Stimulated activated CD8-positive, alpha-beta memory T cell treated with anti-CD3 and anti-CD28 coated beads, Interleukin-7, amount 100 ng/mL, for 48 hours (primary cell): ENCODE data around the gene NAT8L.

Source experiments
- DNase-seq, 2 donors: peaks; one replicate each; pipeline ENCODE4 v3.0.0-alpha.2; 2020; ENCODE audit warnings: low read depth in 1 of 2; ENCODE audit errors: extremely low read depth in 1 of 2

Gene NAT8L

GRCh38 chr4:2074588-2074987, 15.5 kb downstream of the NAT8L start:
- DNase-seq = no peak

- DNase-seq = no peak
These were observed 16.3 kb downstream of the NAT8L start for GRCh38 chr4:2075171-2075986.

GRCh38 chr4:2075987-2076907, 17.1 kb downstream of the NAT8L start:
- no peak for DNase-seq

GRCh38 chr4:2076908-2077536, 17.9 kb downstream of the NAT8L start:
- no peak for DNase-seq

- DNase-seq = no peak
These were observed 18.7 kb downstream of the NAT8L start for GRCh38 chr4:2077537-2078460.

GRCh38 chr4:2078584-2078983, 19.5 kb downstream of the NAT8L start:
- DNase-seq = no peak

- no peak for DNase-seq
These were observed 19.9 kb downstream of the NAT8L start for GRCh38 chr4:2079006-2079405.

GRCh38 chr4:2079926-2080325, 20.8 kb downstream of the NAT8L start:
- no peak for DNase-seq

GRCh38 chr4:2080429-2081300, 21.5 kb downstream of the NAT8L start:
- no peak for DNase-seq

GRCh38 chr4:2081540-2081939, 22.4 kb downstream of the NAT8L start:
- DNase-seq = no peak

- no peak for DNase-seq
These were observed 23.0 kb downstream of the NAT8L start for GRCh38 chr4:2082118-2082517.

- no peak for DNase-seq
These were observed 23.5 kb downstream of the NAT8L start for GRCh38 chr4:2082627-2083026.

- no peak for DNase-seq
These were observed 24.1 kb downstream of the NAT8L start for GRCh38 chr4:2083116-2083825.

- DNase-seq = no peak
These were observed 24.7 kb downstream of the NAT8L start for GRCh38 chr4:2083826-2084160.

GRCh38 chr4:2084316-2084715, 25.2 kb downstream of the NAT8L start:
- DNase-seq = no peak

GRCh38 chr4:2085496-2085901, 26.4 kb downstream of the NAT8L start:
- DNase-seq = no peak

GRCh38 chr4:2087170-2087569, 28.0 kb downstream of the NAT8L start:
- no peak for DNase-seq

GRCh38 chr4:2089222-2089621, 30.1 kb downstream of the NAT8L start:
- no peak for DNase-seq

- DNase-seq = no peak
These were observed 31.5 kb downstream of the NAT8L start for GRCh38 chr4:2090642-2091041.
